ENCODE measurements around the gene KDM8. TPM values are rescaled to one million over a fixed set of nuclear protein-coding genes. Genes with fewer than 3 reads are reported as not detected.
"Not testable (repeated sequence)": the region's sequence is repeated elsewhere in the genome, so short reads cannot be mapped to it uniquely, and the experiment has no call there.

Gene KDM8
- total RNA-seq, 1 donor from 2014 or later = 8.6 TPM

DNA sequence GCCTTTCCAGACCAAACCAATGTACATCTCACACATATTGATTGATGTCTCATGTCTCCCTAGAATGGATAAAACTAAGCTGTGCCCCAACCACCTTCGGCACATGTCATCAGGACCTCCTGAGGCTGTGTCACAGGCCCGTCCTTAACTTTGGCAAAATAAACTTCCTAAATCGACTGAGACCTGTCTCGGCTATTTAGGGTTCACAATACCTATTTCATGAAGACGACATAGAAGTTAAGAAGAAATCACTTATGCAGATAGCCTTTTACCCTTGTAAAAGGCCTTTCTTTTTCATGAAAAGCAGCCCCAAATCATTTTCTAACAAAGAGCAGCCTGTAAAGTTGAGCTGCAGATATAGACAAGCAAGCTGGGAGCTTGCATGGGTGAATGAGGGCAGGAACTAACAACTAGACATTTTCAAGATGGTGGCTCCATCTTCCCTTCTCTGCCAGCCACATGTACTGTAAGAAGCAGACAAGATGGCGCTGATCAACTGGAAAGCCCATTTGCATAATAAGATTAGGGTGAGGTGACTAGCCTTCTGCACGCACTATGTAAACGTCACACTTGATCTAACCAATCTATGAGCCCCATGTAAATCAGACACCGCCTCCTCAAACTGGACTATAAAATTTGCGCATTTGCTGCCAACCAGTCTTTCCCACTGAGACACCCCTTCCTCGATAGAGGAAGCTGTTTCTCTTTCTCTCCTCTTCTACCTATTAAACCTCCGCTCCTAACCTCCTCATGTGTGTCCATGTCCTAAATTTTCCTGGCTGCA lies 4.7 kb upstream of the KDM8 start:
- no peak for DNase-seq
- Histone ChIP-seq H3K9me3 (no peaks in the 10 kb centered on the region), H3K4me3 (no peak overlapping the region), H3K36me3 (no peaks in the 10 kb centered on the region), H3K27me3 (ENCODE audit: low read depth) (no peaks in the 10 kb centered on the region), H3K27ac (no peak overlapping the region), H3K4me1 (peaks cover 10% of the 10 kb centered on the region)
- intact Hi-C loops (cut with DNase I) = no loop called here
- TF ChIP-seq, protein P1, sequence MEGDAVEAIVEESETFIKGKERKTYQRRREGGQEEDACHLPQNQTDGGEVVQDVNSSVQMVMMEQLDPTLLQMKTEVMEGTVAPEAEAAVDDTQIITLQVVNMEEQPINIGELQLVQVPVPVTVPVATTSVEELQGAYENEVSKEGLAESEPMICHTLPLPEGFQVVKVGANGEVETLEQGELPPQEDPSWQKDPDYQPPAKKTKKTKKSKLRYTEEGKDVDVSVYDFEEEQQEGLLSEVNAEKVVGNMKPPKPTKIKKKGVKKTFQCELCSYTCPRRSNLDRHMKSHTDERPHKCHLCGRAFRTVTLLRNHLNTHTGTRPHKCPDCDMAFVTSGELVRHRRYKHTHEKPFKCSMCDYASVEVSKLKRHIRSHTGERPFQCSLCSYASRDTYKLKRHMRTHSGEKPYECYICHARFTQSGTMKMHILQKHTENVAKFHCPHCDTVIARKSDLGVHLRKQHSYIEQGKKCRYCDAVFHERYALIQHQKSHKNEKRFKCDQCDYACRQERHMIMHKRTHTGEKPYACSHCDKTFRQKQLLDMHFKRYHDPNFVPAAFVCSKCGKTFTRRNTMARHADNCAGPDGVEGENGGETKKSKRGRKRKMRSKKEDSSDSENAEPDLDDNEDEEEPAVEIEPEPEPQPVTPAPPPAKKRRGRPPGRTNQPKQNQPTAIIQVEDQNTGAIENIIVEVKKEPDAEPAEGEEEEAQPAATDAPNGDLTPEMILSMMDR (IDR thresholded peaks at IDR 0.05) = no peak
- no peak for ATAC-seq

DNA sequence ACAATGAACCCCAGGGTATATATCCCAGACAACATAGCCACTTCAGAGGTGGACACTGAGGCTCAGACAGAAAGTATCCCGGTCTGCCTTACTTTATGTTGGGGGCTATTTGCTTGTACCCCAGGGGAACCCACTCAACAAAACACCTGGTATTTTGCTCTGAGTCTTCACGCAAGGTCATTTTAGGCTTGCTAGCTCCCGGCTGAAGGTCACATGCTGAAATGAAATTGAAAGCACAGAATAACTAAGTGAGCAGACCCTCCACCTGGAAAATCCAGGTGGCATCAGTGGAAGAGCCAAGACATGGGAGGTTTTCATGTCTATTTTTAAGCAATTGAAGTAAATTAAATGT lies 4.1 kb upstream of the KDM8 start:
- Histone ChIP-seq H3K4me1 (peaks cover 11% of the 10 kb centered on the region), H3K4me3 (no peak overlapping the region), H3K27ac (no peak overlapping the region), H3K27me3 (ENCODE audit: low read depth) (no peaks in the 10 kb centered on the region), H3K36me3 (no peaks in the 10 kb centered on the region), H3K9me3 (no peaks in the 10 kb centered on the region)
- DNase-seq = no peak
- intact Hi-C loops (cut with DNase I) = no loop called here
- ATAC-seq = no peak
- TF ChIP-seq, protein P1 (IDR thresholded peaks at IDR 0.05) = no peak

DNA sequence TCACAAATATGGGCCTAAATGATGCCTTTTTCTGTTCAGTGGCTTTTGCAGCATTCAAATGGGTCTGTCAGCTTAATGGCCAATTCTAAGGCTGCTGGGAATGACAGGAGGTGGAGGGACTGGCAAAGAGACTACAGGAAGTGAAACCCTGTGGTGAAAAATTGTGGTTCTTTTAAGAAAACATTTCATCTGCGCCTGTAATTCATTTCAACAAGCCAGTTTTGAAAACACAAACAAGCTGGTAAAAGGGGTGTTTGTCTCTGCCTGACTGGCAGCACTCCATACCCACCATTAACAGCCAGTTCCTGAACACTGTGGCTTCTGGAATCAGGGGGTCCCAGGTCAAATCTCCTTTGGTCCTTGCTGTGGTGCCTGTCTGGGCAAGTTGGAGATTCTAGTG lies 3.6 kb upstream of the KDM8 start:
- intact Hi-C loops (cut with DNase I) = no loop called here
- TF ChIP-seq, protein P1 (IDR thresholded peaks at IDR 0.05) = no peak
- Histone ChIP-seq H3K4me3 (no peak overlapping the region), H3K36me3 (no peaks in the 10 kb centered on the region), H3K27me3 (ENCODE audit: low read depth) (no peaks in the 10 kb centered on the region), H3K9me3 (no peaks in the 10 kb centered on the region), H3K4me1 (peaks cover 16% of the 10 kb centered on the region), H3K27ac (peak overlapping the region; percentile 49)
- DNase-seq (no peak), ATAC-seq (no peak)

DNA sequence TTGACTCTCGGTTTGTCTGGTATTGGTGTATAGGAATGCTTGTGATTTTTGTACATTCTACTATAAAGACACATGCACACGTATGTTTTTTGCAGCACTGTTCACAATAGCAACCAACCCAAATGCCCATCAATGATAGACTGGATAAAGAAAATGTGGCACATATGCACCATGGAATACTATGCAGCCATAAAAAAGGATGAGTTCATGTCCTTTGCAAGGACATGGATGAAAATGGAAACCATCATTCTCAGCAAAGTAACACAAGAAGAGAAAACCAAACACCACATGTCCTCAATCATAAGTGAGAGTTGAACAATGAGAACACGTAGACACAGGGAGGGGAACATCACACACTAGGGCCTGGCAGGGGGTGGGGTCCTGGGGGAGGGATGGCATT lies 2.4 kb upstream of the KDM8 start:
- H3K9me3 ChIP-seq; DNase-seq; H3K36me3 ChIP-seq; ATAC-seq; H3K4me3 ChIP-seq; H3K27me3 ChIP-seq (ENCODE audit: low read depth); intact Hi-C loops (cut with DNase I); H3K27ac ChIP-seq: not testable (repeated sequence)
- peaks cover 20% of the 10 kb centered on the region for H3K4me1 ChIP-seq

DNA sequence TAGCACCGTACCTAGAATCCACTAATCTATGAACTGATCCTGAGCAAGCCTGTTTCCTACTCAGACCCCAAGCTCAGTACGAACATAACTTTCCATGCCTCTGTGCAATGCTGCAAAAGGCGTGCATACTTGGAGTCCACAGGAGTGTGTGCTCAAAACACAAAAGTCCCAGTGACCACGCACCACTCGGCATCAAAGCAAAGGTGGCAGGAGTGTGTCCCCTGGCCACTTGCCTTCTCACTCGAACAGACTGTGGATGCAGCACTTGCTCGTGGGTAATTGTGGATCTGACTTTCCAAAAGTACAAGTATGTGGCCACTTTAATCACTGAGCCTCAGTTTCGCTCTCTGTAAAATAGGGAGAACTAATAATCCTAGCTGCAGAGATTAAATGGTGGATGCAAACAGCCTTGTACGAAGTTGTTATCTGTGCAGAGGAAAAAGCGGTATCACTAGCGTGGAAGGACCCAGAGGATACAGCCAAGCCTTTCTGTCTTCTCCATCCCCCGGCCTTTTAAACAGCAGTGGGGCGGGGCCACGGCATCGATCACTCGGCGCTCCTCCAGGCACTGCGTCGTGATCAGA lies 311 bp upstream of the KDM8 start:
- DNase-seq (peak; percentile 96), ATAC-seq (peak; percentile 94)
- H3K27ac ChIP-seq = peak overlapping the region; percentile 97
- no peaks in the 10 kb centered on the region for H3K36me3 ChIP-seq
- intact Hi-C loops (cut with DNase I) = no loop called here
- no peaks in the 10 kb centered on the region for H3K27me3 ChIP-seq (ENCODE audit: low read depth)
- H3K4me3 ChIP-seq = peak overlapping the region; percentile 73
- H3K4me1 ChIP-seq = peaks cover 20% of the 10 kb centered on the region
- no peaks in the 10 kb centered on the region for H3K9me3 ChIP-seq
- TF ChIP-seq, protein P1 (IDR thresholded peaks at IDR 0.05) = no peak

DNA sequence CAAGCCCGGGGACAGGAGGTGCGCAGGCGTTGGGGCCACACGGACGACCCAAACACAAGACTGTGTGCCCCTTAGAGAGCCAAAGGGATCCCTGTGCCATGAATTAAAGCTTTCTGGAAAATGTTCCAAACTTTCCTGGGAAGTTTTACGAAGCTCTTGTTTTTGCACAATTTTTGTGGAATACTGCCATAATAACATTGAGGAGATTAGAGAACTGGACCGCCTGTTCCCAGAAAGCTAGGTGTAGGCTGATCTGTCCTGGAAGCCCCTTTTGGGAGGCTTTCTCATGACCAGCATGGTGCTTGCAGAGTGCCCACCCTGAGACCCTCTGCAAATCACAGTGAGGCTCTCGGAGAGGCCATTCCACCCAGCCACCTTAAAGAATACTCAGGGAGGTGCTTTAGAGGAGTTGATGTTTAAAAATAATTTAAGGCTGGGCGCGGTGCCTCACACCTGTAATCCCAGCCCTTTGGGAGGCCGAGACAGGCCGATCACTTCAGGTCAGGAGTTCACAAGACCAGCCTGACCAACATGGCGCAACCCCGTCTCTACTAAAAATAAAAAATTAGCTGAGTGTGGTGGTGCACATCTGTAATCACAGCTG lies 1.1 kb downstream of the KDM8 start:
- no peaks in the 10 kb centered on the region for H3K36me3 ChIP-seq
- TF ChIP-seq, protein P1 (IDR thresholded peaks at IDR 0.05) = no peak
- DNase-seq (no peak), ATAC-seq (no peak)
- H3K4me1 ChIP-seq = peaks cover 20% of the 10 kb centered on the region
- no peaks in the 10 kb centered on the region for H3K9me3 ChIP-seq
- H3K27me3 ChIP-seq (ENCODE audit: low read depth) = no peaks in the 10 kb centered on the region
- H3K4me3 ChIP-seq = peak overlapping the region; percentile 73
- intact Hi-C loops (cut with DNase I) = no loop called here
- peak overlapping the region; percentile 97 for H3K27ac ChIP-seq
